Keratinocyte (primary cell): ENCODE data around the gene DOK4.

Source experiments
- EZH2 ChIP-seq: IDR thresholded peaks from one replicate; pipeline ENCODE4 v1.6.1; 2012; ENCODE audit warnings: inconsistent platforms, mild to moderate bottlenecking, low read length, moderate library complexity
- TF ChIP-seq, protein P1 (sequence below), 3 experiments: IDR thresholded peaks in 1 of 3; conservative IDR thresholded peaks in 1 of 3; optimal IDR thresholded peaks in 1 of 3; 2 replicates in 2 of 3; 3 replicates in 1 of 3; pipeline versions ENCODE3 to v1.5.1; 2011; ENCODE audit warnings: low read length in 3 of 3, mild to moderate bottlenecking in 3 of 3, moderate library complexity in 2 of 3, control low read depth in 1 of 3, inconsistent platforms in 1 of 3; ENCODE audit not compliant: insufficient read depth in 2 of 3; ENCODE audit errors: extremely low read depth in 1 of 3

DNA sequence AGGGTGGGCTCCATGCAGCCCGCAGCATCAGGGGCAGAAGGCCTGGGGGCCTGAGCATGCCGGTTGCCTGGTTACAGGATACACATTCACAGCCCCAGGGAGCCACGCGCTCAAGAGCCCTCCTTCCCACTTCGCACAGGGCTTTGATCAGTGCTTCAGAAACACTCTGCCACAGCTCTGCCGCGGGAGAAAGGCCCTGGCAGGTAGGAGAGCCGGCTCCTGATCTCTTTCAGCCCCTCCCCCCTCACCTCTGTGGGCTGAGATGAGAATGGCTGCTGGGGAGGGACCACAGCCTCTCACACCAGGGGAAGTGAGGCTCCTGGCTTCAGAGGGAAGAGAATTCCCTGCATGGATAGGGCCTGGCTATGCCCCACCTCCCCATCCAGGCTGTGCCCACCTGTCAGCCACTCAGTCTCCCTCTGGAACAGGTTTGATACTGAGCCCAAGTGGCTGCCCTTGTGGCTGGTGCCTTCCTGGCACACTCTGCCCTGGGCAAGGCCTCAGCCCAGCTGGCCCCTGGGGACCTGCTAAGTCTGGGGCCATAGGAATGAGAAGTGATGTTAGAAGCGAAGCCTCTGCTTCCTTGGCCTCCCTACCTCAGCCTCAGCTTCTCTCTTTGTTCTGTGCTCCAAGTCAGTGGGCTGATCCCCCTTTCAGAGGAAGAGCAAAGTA, 8.6 kb downstream of the DOK4 start:
- no peak for TF ChIP-seq EZH2
- TF ChIP-seq, protein P1, sequence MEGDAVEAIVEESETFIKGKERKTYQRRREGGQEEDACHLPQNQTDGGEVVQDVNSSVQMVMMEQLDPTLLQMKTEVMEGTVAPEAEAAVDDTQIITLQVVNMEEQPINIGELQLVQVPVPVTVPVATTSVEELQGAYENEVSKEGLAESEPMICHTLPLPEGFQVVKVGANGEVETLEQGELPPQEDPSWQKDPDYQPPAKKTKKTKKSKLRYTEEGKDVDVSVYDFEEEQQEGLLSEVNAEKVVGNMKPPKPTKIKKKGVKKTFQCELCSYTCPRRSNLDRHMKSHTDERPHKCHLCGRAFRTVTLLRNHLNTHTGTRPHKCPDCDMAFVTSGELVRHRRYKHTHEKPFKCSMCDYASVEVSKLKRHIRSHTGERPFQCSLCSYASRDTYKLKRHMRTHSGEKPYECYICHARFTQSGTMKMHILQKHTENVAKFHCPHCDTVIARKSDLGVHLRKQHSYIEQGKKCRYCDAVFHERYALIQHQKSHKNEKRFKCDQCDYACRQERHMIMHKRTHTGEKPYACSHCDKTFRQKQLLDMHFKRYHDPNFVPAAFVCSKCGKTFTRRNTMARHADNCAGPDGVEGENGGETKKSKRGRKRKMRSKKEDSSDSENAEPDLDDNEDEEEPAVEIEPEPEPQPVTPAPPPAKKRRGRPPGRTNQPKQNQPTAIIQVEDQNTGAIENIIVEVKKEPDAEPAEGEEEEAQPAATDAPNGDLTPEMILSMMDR (optimal IDR thresholded peaks at IDR 0.05 in 1 of 3, IDR thresholded peaks at IDR 0.05 in 1 of 3, conservative IDR thresholded peaks at IDR 0.05 in 1 of 3; ENCODE audit: extremely low read depth in 1 of 3, insufficient read depth in 2 of 3, low read length in 3 of 3) = no peak
